Endothelial cell of umbilical vein (primary cell): ENCODE data around the gene TMEM164. TPM values are rescaled to one million over a fixed set of nuclear protein-coding genes. Genes with fewer than 3 reads are reported as not detected.

Experiments used
- BruUV-seq: library from RNA; stranded (reverse); fragments of 400-500 nt; replicated peaks from 2 replicates; lab custom pipeline; 2021; lab: Mats Ljungman, UMichigan
- CTCF ChIA-PET: fragments of 300-600, 350-600 bp; sonication (Branson Sonifier 250); formaldehyde crosslinking; loops from one replicate; lab custom pipeline; 2021; ENCODE audit warnings: antibody characterized with exemption, inconsistent platforms; lab: Charles Lee
- POLR2A ChIA-PET: fragments of 300-600, 350-600 bp; sonication (Branson Sonifier 250); formaldehyde crosslinking; loops from one replicate; lab custom pipeline; 2021; ENCODE audit warnings: antibody characterized with exemption, inconsistent platforms; lab: Charles Lee
- DNase-seq: peaks from one replicate; pipeline ENCODE4 v3.0.0-alpha.2; 2011; ENCODE audit warnings: low read depth, low spot score
- FAIRE-seq: peaks from 2 replicates; lab custom pipeline; 2011; peaks lifted over from hg19 to GRCh38; lab: Jason Lieb, UNC
- H2AFZ ChIP-seq: 2 replicates; pipeline ENCODE4 v1.6.0; 2012; ENCODE audit warnings: low read depth, low read length, control low read depth, inconsistent platforms
- H3K27ac ChIP-seq: 2 replicates; pipeline ENCODE4 v1.5.1; 2011; ENCODE audit warnings: low read depth, mild to moderate bottlenecking, control low read depth, low read length, moderate library complexity; ENCODE audit not compliant: insufficient read depth
- H3K27me3 ChIP-seq, 2 experiments: 2 replicates each; pipeline versions ENCODE4 v1.6.0 to v1.6.1; 2011; ENCODE audit warnings: low read length in 2 of 2, mixed read lengths in 1 of 2; ENCODE audit not compliant: control insufficient read depth in 2 of 2, insufficient read depth in 2 of 2
- H3K36me3 ChIP-seq, 2 experiments: 2 replicates in 1 of 2; 3 replicates in 1 of 2; pipeline ENCODE4 v1.5.1; 2011; ENCODE audit warnings: low read length in 2 of 2, mild to moderate bottlenecking in 1 of 2, moderate library complexity in 1 of 2; ENCODE audit not compliant: control insufficient read depth in 2 of 2, insufficient read depth in 2 of 2; ENCODE audit errors: extremely low read depth in 1 of 2
- H3K4me1 ChIP-seq: 3 replicates; pipeline ENCODE4 v1.5.1; 2011; ENCODE audit warnings: mild to moderate bottlenecking, low read length; ENCODE audit not compliant: control insufficient read depth, insufficient read depth; ENCODE audit errors: extremely low read depth
- H3K4me2 ChIP-seq: 2 replicates; pipeline ENCODE4 v1.6.1; 2011; ENCODE audit warnings: low read length, control low read depth, mixed read lengths; ENCODE audit not compliant: insufficient read depth
- H3K4me3 ChIP-seq, 3 experiments: fragments of 200-600 bp in 1 of 3; sonication (generic), shearing (Covaris generic) in 1 of 3; replicated peaks in 1 of 3; 2 replicates each; pipeline ENCODE4 v1.5.1; 2011 to 2016; ENCODE audit warnings: control low read depth in 3 of 3, low read length in 3 of 3, mild to moderate bottlenecking in 2 of 3, inconsistent platforms in 1 of 3, low read depth in 1 of 3, moderate library complexity in 1 of 3; ENCODE audit not compliant: insufficient read depth in 1 of 3
- H3K79me2 ChIP-seq: 2 replicates; pipeline ENCODE4 v1.6.0; 2012; ENCODE audit warnings: low read length, inconsistent platforms; ENCODE audit not compliant: control insufficient read depth, insufficient read depth
- H3K9ac ChIP-seq: replicated peaks from 2 replicates; pipeline ENCODE3; 2011; ENCODE audit warnings: low read length, control low read depth; ENCODE audit not compliant: insufficient read depth; ENCODE audit errors: extremely low read depth
- H3K9me1 ChIP-seq: replicated peaks from 3 replicates; pipeline ENCODE4 v1.6.0; 2011; ENCODE audit warnings: mild to moderate bottlenecking, low read length; ENCODE audit not compliant: control insufficient read depth, insufficient read depth; ENCODE audit errors: extremely low read depth
- H3K9me3 ChIP-seq: replicated peaks from 2 replicates; pipeline ENCODE4 v1.5.1; 2012; ENCODE audit warnings: low read length, inconsistent platforms; ENCODE audit not compliant: control insufficient read depth, insufficient read depth
- H4K20me1 ChIP-seq: replicated peaks from 2 replicates; pipeline ENCODE3; 2011; ENCODE audit warnings: mild to moderate bottlenecking, low read length; ENCODE audit not compliant: control insufficient read depth, insufficient read depth; ENCODE audit errors: extremely low read depth
- CTCF ChIP-seq, 2 donors: IDR thresholded peaks; 1 replicate in 1 of 2; 2 replicates in 1 of 2; pipeline ENCODE4 v1.5.1; 2011; ENCODE audit warnings: low read length in 2 of 2, mild to moderate bottlenecking in 2 of 2, moderate library complexity in 2 of 2, control low read depth in 1 of 2, inconsistent platforms in 1 of 2, low read depth in 1 of 2; ENCODE audit not compliant: insufficient read depth in 1 of 2; ENCODE audit errors: extremely low read depth in 1 of 2
- EZH2 ChIP-seq: IDR thresholded peaks from 2 replicates; pipeline ENCODE4 v1.6.1; 2012; ENCODE audit warnings: borderline replicate concordance, low read depth, mild to moderate bottlenecking, moderate library complexity, low read length, inconsistent platforms; ENCODE audit not compliant: severe bottlenecking
- FOS ChIP-seq: IDR thresholded peaks from 2 replicates; pipeline ENCODE4 v1.6.1; 2011; ENCODE audit warnings: mild to moderate bottlenecking, low read length, moderate library complexity, borderline replicate concordance; ENCODE audit not compliant: insufficient read depth
- GATA2 ChIP-seq: IDR thresholded peaks from 2 replicates; pipeline ENCODE4 v1.7.0; 2011; ENCODE audit warnings: low read depth, mild to moderate bottlenecking, moderate library complexity, mixed read lengths, low read length; ENCODE audit not compliant: insufficient read length, insufficient read depth
- JUN ChIP-seq: IDR thresholded peaks from 2 replicates; pipeline ENCODE4 v1.6.1; 2011; ENCODE audit warnings: borderline replicate concordance, low read depth; ENCODE audit not compliant: insufficient read length, insufficient read depth
- MAX ChIP-seq: IDR thresholded peaks from 2 replicates; pipeline ENCODE4 v1.6.1; 2011; ENCODE audit not compliant: insufficient read depth, insufficient read length
- MYC ChIP-seq: IDR thresholded peaks from one replicate; pipeline ENCODE4 v1.6.1; 2011; ENCODE audit warnings: mild to moderate bottlenecking, low read depth, low read length
- POLR2A ChIP-seq: IDR thresholded peaks from 2 replicates; pipeline ENCODE4 v1.6.1; 2012; ENCODE audit warnings: low read depth, mild to moderate bottlenecking, control low read depth, low read length
- POLR2AphosphoS5 ChIP-seq: IDR thresholded peaks from 2 replicates; pipeline ENCODE4 v1.6.1; 2012; ENCODE audit warnings: low read depth, mild to moderate bottlenecking, control low read depth, low read length, moderate library complexity; ENCODE audit not compliant: insufficient read depth
- dilution Hi-C: fragments of 300-500 bp; cut with MboI; formaldehyde crosslinking; loops from one replicate; pipeline ENCODE4 v1.15.0; 2019; ENCODE audit warnings: low sequenced_read_pairs; ENCODE audit not compliant: extremely low pct_ligation_motif_present
- intact Hi-C: fragments of 100-400 bp; cut with micrococcal nuclease; formaldehyde crosslinking; loops from one replicate; pipeline ENCODE4 v1.10.0; 2022
- polyA plus RNA-seq, 4 experiments: library from polyadenylated mRNA; depleted of rRNA in 3 of 4; stranded (reverse) in 3 of 4; unstranded in 1 of 4; fragments of >200 nt; gene quantifications; 2 replicates each; pipeline versions ENCODE4 v1.2.1 to v1.2.3, GENCODE V29; 2011 to 2012; ENCODE audit warnings: missing spikeins in 1 of 4
- total RNA-seq: library from RNA; stranded (reverse); gene quantifications from 2 replicates; pipeline ENCODE4 v1.2.3, GENCODE V29; 2021

TMEM164 gene
- total and polyA plus RNA-seq, 2 donors (not counting 3 experiments of a cell fraction or from before 2014, with no cell fraction given), result 12.8 to 22.2 TPM

- Histone ChIP-seq H3K36me3 (no peaks in the 10 kb centered on the region), H3K4me1 (no peaks in the 10 kb centered on the region), H3K79me2 (no peaks in the 10 kb centered on the region), H3K27ac (no peak overlapping the region), H3K9me1 (no peaks in the 10 kb centered on the region), H3K4me3 (no peak overlapping the region), H4K20me1 (no peaks in the 10 kb centered on the region), H3K9ac (no peak overlapping the region), H3K4me2 (no peak overlapping the region), H3K9me3 (no peaks in the 10 kb centered on the region), H2AFZ (no peak overlapping the region), H3K27me3 (no peaks in the 10 kb centered on the region)
- dilution Hi-C loops (no loop called here), intact Hi-C loops (loop anchor here (5.0 kb wide), 1 partner anchor 143 kb away; the partner anchor contains the start of gene TMEM164)
- BruUV-seq, result no TSS peak
- TF ChIP-seq GATA2 (no peak), POLR2AphosphoS5 (no peak), POLR2A (no peak), EZH2 (no peak), FOS (no peak), MAX (no peak)
- DNase-seq (no peak), FAIRE-seq (no peak)
- ChIA-PET POLR2A (no interaction called here), CTCF (interaction anchor here (0.6 to 5.3 kb wide), 12 partner anchors 11 to 273 kb away, joined by 3 to 98 read pairs (median 9); partner anchors contain the start of gene AMMECR1)
Measured at GRCh38 chrX:110145311-110145710, 142.4 kb downstream of the TMEM164 start.

GRCh38 chrX:110145854-110146253 lies 142.9 kb downstream of the TMEM164 start:
- Histone ChIP-seq H3K4me2 (no peak overlapping the region), H3K27ac (no peak overlapping the region), H3K79me2 (no peaks in the 10 kb centered on the region), H3K4me1 (no peaks in the 10 kb centered on the region), H2AFZ (no peak overlapping the region), H3K9ac (no peak overlapping the region), H3K27me3 (no peaks in the 10 kb centered on the region), H3K4me3 (no peak overlapping the region), H3K9me3 (no peaks in the 10 kb centered on the region), H4K20me1 (no peaks in the 10 kb centered on the region), H3K36me3 (no peaks in the 10 kb centered on the region), H3K9me1 (no peaks in the 10 kb centered on the region)
- intact Hi-C loops (loop anchor here (1.0 to 5.0 kb wide), 3 partner anchors 144 to 235 kb away; partner anchors contain the start of gene TMEM164), dilution Hi-C loops (no loop called here)
- FAIRE-seq (peak; percentile 92), DNase-seq (peak; percentile 36)
- no TSS peak for BruUV-seq
- TF ChIP-seq MYC, result no peak
- TF ChIP-seq POLR2AphosphoS5, result no peak
- no peak for TF ChIP-seq MAX
- no peak for TF ChIP-seq EZH2
- no peak for TF ChIP-seq POLR2A
- no peak for TF ChIP-seq JUN
- peak; percentile 30 to 38 for TF ChIP-seq CTCF (IDR thresholded peaks at IDR 0.05; ENCODE audit: extremely low read depth in 1 of 2, insufficient read depth in 1 of 2, low read depth in 1 of 2, low read length in 2 of 2)
- no peak for TF ChIP-seq FOS
- no peak for TF ChIP-seq GATA2
- POLR2A ChIA-PET, result no interaction called here
- CTCF ChIA-PET, result interaction anchor here (0.6 to 5.3 kb wide), 47 partner anchors 8 to 673 kb away, joined by 3 to 98 read pairs (median 5); partner anchors contain the start of genes AMMECR1 and TMEM164
